ENCODE data around the gene PITPNB. TPM values are rescaled to one million over a fixed set of nuclear protein-coding genes. Genes with fewer than 3 reads are reported as not detected.
A peak's percentile ranks its signal among the peaks of the same experiment; 100 is the strongest.

The PITPNB gene
- total and polyA plus RNA-seq, 2 of the 13 experiments (the other 11 are each of a cell fraction or from before 2014, with no cell fraction given): 17.0 to 30.1 TPM

DNA sequence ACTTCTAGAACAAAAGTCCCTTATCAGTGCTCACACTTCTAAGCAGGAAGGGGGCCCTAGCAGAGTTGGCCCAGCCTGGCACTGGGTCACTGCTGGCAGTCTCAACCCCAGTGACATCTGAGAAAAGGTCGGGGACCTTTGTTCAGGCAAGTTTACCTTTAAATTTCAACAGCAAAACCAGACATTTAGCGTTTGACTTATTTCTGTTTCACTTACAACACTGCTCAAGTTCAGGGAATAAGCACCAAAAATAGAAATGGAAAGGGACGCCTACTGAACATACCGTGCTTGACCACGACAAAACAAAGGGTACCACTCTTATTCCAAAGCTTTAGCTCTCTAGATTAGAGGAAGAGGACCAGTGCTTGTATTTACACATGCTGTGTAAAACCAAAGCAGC lies 26.2 kb downstream of the PITPNB start:
- in situ Hi-C loops (cut with HindIII; ENCODE audit: extremely low pct_ligation_motif_present, low pct_unique_long_range_greater_than_20kb): no loop called here
- no peaks in the 10 kb centered on the region for H3K79me2 ChIP-seq (ENCODE audit: insufficient read depth, low read length)
- H3K4me2 ChIP-seq (ENCODE audit: low read depth, low read length): peak overlapping the region; percentile 28; the same call in 1 of the 2 replicates
- no peaks in the 10 kb centered on the region for H3K9me3 ChIP-seq (ENCODE audit: low read length)
- peaks cover 20 to 76% of the 10 kb centered on the region in 2 experiments for H3K36me3 ChIP-seq (replicated peaks in 1 of 2; ENCODE audit: control insufficient read depth in 1 of 2, insufficient read depth in 2 of 2, low read length in 2 of 2)
- no peak for FAIRE-seq
- no peak overlapping the region for H3K9ac ChIP-seq (ENCODE audit: insufficient read depth, low read depth, low read length)
- H3K4me1 ChIP-seq (ENCODE audit: insufficient read depth, low read length): peaks cover 49% of the 10 kb centered on the region
- DNase-seq (ENCODE audit: low spot score): peak; percentile 8
- CTCF ChIA-PET (ENCODE audit: low intra/inter-chr PET ratio, low total read pairs): no interaction called here
- H3K4me3 ChIP-seq (replicated peaks in 1 of 3; ENCODE audit: insufficient read depth in 1 of 3, low read depth in 2 of 3, low read length in 3 of 3): no peak overlapping the region
- no peak overlapping the region for H2AFZ ChIP-seq (ENCODE audit: low read length)
- no peak overlapping the region for H3K27ac ChIP-seq (ENCODE audit: extremely low read length, insufficient read depth, low read length)
- H4K20me1 ChIP-seq (ENCODE audit: insufficient read depth, low read length): 0 out of 2 replicates have a peak, but pooled peaks cover 5% of the 10 kb centered on the region
- ATAC-seq: peak; percentile 28; the same call in 2 of the 3 replicates
- WGBS (ENCODE audit: low lambda C conversion rate): 30% methylated on average over 5 of the region's 5 CpGs
- POLR2A ChIA-PET: no interaction called here
- no peaks in the 10 kb centered on the region for H3K27me3 ChIP-seq (ENCODE audit: control insufficient read depth in 1 of 2, insufficient read depth in 2 of 2, low read length in 2 of 2)
- BruUV-seq (replicated peaks): no TSS peak
- intact Hi-C loops (cut with micrococcal nuclease; ENCODE audit: unreplicated experiment): no loop called here
- TF ChIP-seq ZNF460 (CRISPR knock-in tag; IDR thresholded peaks at IDR 0.05; ENCODE audit: borderline replicate concordance): no peak
- TF ChIP-seq ZNF546 (CRISPR knock-in tag; conservative IDR thresholded peaks at IDR 0.05): no peak
- TF ChIP-seq SALL1 (CRISPR knock-in tag; IDR thresholded peaks at IDR 0.05): 0 out of 2 replicates have a peak, but pooled peaks have one; percentile 33
- no peak for TF ChIP-seq ADNP (CRISPR knock-in tag; IDR thresholded peaks at IDR 0.05)
- TF ChIP-seq, protein P1, sequence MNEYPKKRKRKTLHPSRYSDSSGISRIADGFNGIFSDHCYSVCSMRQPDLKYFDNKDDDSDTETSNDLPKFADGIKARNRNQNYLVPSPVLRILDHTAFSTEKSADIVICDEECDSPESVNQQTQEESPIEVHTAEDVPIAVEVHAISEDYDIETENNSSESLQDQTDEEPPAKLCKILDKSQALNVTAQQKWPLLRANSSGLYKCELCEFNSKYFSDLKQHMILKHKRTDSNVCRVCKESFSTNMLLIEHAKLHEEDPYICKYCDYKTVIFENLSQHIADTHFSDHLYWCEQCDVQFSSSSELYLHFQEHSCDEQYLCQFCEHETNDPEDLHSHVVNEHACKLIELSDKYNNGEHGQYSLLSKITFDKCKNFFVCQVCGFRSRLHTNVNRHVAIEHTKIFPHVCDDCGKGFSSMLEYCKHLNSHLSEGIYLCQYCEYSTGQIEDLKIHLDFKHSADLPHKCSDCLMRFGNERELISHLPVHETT (CRISPR knock-in tag; conservative IDR thresholded peaks at IDR 0.05): no peak
- no peak for TF ChIP-seq GPN1 (CRISPR knock-in tag; IDR thresholded peaks at IDR 0.05; ENCODE audit: borderline replicate concordance)
- no peak for TF ChIP-seq ZBTB1 (CRISPR knock-in tag; IDR thresholded peaks at IDR 0.05; ENCODE audit: borderline replicate concordance)
- TF ChIP-seq, protein P2, sequence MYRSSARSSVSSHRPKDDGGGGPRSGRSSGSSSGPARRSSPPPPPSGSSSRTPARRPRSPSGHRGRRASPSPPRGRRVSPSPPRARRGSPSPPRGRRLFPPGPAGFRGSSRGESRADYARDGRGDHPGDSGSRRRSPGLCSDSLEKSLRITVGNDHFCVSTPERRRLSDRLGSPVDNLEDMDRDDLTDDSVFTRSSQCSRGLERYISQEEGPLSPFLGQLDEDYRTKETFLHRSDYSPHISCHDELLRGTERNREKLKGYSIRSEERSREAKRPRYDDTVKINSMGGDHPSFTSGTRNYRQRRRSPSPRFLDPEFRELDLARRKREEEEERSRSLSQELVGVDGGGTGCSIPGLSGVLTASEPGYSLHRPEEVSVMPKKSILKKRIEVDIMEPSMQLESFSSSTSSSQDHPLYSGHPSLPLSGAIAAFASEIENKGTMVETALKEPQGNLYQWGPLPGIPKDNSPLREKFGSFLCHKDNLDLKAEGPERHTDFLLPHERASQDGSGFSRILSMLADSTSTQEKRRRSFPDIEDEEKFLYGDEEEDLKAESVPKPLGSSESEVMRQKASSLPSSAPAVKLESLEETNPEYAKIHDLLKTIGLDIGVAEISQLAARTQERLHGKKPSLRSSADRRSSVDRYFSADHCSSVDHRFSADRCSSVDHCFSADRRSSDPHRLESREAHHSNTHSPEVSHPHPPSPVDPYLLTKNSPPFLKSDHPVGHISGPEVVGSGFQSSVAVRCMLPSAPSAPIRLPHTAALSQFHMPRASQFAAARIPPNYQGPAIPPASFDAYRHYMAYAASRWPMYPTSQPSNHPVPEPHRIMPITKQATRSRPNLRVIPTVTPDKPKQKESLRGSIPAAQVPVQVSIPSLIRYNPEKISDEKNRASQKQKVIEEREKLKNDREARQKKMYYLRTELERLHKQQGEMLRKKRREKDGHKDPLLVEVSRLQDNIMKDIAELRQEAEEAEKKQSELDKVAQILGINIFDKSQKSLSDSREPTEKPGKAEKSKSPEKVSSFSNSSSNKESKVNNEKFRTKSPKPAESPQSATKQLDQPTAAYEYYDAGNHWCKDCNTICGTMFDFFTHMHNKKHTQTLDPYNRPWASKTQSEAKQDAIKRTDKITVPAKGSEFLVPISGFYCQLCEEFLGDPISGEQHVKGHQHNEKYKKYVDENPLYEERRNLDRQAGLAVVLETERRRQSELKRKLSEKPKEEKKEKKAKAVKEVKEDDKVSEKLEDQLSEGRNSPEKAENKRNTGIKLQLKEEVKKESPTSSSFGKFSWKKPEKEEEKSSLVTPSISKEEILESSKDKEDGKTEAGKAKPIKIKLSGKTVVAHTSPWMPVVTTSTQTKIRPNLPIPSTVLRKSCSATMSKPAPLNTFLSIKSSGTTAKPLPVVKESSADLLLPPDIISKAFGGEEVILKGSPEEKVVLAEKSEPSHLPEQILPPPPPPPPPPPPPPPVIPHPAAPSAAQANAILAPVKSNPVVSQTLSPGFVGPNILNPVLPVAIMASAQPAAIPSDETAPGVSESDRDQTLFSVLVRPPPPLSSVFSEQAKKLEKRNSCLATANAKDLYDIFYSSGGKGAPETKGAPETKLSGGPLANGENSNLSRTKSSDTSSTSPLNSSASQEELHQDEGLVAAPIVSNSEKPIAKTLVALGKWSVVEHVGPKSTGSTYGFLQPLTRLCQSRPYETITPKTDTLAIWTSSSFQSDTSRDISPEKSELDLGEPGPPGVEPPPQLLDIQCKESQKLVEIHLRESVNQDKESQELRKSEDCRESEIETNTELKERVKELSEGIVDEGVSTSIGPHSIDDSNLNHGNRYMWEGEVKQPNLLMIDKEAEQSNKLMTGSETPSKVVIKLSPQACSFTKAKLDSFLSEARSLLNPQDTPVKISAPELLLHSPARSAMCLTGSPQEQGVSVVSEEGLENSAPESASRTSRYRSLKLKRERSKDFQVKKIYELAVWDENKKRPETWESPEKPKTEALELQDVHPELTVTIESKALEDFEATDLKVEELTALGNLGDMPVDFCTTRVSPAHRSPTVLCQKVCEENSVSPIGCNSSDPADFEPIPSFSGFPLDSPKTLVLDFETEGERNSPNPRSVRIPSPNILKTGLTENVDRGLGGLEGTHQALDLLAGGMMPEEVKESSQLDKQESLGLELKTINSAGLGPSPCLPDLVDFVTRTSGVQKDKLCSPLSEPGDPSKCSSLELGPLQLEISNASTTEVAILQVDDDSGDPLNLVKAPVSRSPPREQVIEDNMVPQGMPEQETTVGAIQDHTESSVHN (CRISPR knock-in tag; IDR thresholded peaks at IDR 0.05): no peak
- no peak for TF ChIP-seq CENPT (CRISPR knock-in tag; IDR thresholded peaks at IDR 0.05; ENCODE audit: low read depth)
- TF ChIP-seq, protein P3, sequence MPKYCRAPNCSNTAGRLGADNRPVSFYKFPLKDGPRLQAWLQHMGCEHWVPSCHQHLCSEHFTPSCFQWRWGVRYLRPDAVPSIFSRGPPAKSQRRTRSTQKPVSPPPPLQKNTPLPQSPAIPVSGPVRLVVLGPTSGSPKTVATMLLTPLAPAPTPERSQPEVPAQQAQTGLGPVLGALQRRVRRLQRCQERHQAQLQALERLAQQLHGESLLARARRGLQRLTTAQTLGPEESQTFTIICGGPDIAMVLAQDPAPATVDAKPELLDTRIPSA (CRISPR knock-in tag; IDR thresholded peaks at IDR 0.05; ENCODE audit: borderline replicate concordance): no peak
- TF ChIP-seq ELF3 (CRISPR knock-in tag; IDR thresholded peaks at IDR 0.05): no peak
- peak; percentile 54 for TF ChIP-seq HNF4G (IDR thresholded peaks at IDR 0.05; ENCODE audit: borderline replicate concordance, low read depth, low read length)
- no peak for TF ChIP-seq HNF4G (CRISPR knock-in tag; IDR thresholded peaks at IDR 0.05; ENCODE audit: borderline replicate concordance, low read depth)
- no peak for TF ChIP-seq RBM39 (IDR thresholded peaks at IDR 0.05; ENCODE audit: low read depth, low read length, poor library complexity, severe bottlenecking)
- TF ChIP-seq ZSCAN31 (CRISPR knock-in tag; IDR thresholded peaks at IDR 0.05; ENCODE audit: low read depth): no peak
- TF ChIP-seq SAP130 (CRISPR knock-in tag; IDR thresholded peaks at IDR 0.05; ENCODE audit: low read depth): 0 out of 2 replicates have a peak, but pooled peaks have one; percentile 14
